Subcutaneous abdominal adipose tissue (tissue), 5 donors: Measurements from ENCODE around the gene TBCB.
"Not testable (repeated sequence)": the region's sequence is repeated elsewhere in the genome, so short reads cannot be mapped to it uniquely, and the experiment has no call there.

Source experiments
- H3K27ac ChIP-seq: one replicate; pipeline ENCODE4 v1.7.0; 2013; ENCODE audit warnings: low read depth, mild to moderate bottlenecking, inconsistent platforms, low read length, moderate library complexity
- H3K27me3 ChIP-seq, 5 donors: one replicate each; pipeline ENCODE4 v1.7.0; 2013; ENCODE audit warnings: low read length in 5 of 5, inconsistent platforms in 1 of 5; ENCODE audit not compliant: control insufficient read depth in 5 of 5, insufficient read depth in 4 of 5
- H3K36me3 ChIP-seq, 5 donors: one replicate each; pipeline ENCODE4 v1.7.0; 2013; ENCODE audit warnings: low read length in 5 of 5; ENCODE audit not compliant: control insufficient read depth in 5 of 5, insufficient read depth in 5 of 5
- H3K4me1 ChIP-seq, 5 donors: one replicate each; pipeline ENCODE4 v1.7.0; 2013; ENCODE audit warnings: low read length in 5 of 5, mild to moderate bottlenecking in 3 of 5, moderate library complexity in 1 of 5; ENCODE audit not compliant: control insufficient read depth in 5 of 5, insufficient read depth in 5 of 5
- H3K4me3 ChIP-seq, 5 donors: one replicate each; pipeline ENCODE4 v1.7.0; 2013; ENCODE audit warnings: low read length in 5 of 5, low read depth in 1 of 5
- H3K9ac ChIP-seq, 5 donors: one replicate each; pipeline ENCODE4 v1.7.0; 2013; ENCODE audit warnings: low read length in 5 of 5, mild to moderate bottlenecking in 4 of 5, moderate library complexity in 3 of 5
- H3K9me3 ChIP-seq, 5 donors: one replicate each; pipeline ENCODE4 v1.7.0; 2013; ENCODE audit warnings: low read length in 5 of 5; ENCODE audit not compliant: control insufficient read depth in 5 of 5
- donor health status: healthy.
- donor health status: healthy.
- donor health status: healthy.
- donor health status: healthy.
- donor health status: healthy.

The TBCB gene, protein sequence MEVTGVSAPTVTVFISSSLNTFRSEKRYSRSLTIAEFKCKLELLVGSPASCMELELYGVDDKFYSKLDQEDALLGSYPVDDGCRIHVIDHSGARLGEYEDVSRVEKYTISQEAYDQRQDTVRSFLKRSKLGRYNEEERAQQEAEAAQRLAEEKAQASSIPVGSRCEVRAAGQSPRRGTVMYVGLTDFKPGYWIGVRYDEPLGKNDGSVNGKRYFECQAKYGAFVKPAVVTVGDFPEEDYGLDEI

DNA sequence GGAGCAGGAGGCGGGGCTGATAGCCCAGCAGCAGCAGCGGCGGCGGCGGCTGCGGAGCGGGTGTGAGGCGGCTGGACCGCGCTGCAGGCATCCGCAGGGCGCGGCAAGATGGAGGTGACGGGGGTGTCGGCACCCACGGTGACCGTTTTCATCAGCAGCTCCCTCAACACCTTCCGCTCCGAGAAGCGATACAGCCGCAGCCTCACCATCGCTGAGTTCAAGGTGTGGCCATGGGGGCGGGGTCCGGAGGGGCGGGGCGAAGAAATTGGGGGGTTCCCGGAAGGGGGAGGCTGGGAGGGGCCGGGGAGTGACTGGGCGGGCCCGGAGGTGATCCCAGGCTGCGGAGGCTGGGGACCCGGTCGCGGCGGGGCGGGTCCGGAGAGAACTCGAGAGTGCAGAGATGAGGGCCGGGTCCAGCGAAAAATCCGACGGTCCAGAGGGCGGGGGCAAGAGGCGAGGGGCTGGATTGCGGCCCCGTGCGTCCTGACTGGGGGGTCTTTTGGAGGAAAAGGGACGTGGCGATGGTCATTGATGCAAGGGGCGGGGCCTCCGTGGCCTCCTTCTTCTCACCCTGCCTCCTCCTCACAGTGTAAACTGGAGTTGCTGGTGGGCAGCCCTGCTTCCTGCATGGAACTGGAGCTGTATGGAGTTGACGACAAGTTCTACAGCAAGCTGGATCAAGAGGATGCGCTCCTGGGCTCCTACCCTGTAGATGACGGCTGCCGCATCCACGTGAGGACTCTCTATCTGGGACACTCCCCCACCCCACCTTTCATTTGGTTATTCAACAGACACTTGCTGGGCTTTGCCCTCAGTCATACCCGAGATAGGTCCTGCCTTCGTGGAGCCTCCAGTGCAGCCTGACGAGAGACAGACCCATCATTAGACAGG lies at the start of gene TBCB:
TBCB (plus strand) TSS at position 16 of the 891 bp plus-strand sequence; CDS start at position 109, 93 bp downstream.
- peak within 1 kb of the TSS; percentile 78 to 92 (median 88) for H3K4me3 ChIP-seq
- H3K9ac ChIP-seq, result peak within 1 kb of the TSS; percentile 85 to 89 (median 86)
- H3K36me3 ChIP-seq, result peaks cover 0 to 49% (median 36%) of the 10 kb centered on the region in 5 donors
- H3K27me3 ChIP-seq, result no peaks in the 10 kb centered on the region
- H3K27ac ChIP-seq, result peak within 1 kb of the TSS; percentile 84
- no peaks in the 10 kb centered on the region for H3K9me3 ChIP-seq
- peaks cover 8 to 30% (median 23%) of the 10 kb centered on the region in 5 donors for H3K4me1 ChIP-seq

DNA sequence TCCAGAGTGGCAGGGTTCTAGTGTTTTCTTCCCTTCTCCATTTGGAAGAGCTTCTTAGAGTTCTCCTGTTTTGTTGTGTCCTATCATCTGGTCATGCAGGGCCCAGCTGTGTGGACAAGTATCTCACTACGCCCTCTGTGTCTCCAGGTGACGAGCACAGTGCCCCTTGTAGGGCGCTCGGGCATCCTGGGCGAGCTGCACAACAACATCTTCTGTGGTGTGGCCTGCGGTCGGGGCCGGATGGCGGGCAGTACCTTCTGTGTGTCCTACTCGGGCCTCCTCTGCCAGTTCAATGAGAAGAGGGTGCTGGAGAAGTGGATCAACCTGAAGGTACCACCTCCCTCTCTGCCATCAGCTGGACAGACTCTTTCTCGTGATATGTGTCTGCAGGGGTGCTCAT lies 47.6 kb upstream of the TBCB start:
- no peaks in the 10 kb centered on the region for H3K36me3 ChIP-seq
- H3K27me3 ChIP-seq, result no peaks in the 10 kb centered on the region

DNA sequence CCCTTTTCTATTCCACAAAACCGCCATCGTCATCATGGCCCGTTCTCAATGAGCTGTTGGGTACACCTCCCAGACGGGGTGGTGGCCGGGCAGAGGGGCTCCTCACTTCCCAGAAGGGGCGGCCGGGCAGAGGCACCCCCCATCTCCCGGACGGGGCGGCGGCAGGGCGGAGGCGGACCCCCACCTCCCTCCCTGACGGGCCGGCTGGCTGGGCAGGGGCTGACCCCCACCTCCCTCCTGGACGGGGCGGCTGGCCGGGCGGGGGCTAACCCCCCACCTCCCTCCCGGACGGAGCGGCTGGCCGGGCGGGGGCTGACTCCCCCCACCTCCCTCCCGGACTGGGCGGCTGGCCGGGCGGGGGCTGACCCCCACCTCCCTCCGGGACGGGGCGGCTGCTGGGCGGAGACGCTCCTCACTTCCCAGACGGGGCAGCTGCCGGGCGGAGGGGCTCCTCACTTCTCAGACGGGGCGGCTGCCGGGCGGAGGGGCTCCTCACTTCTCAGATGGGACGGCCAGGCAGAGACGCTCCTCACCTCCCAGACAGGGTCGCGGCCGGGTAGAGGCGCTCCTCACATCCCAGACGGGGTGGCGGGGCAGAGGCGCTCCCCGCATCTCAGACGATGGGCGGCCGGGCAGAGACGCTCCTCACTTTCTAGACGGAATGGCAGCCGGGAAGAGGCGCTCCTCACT lies 46.3 kb upstream of the TBCB start:
- H3K27ac ChIP-seq, H3K4me1 ChIP-seq, H3K27me3 ChIP-seq, H3K4me3 ChIP-seq, H3K36me3 ChIP-seq, H3K9me3 ChIP-seq, H3K9ac ChIP-seq: not testable (repeated sequence)

More for the DNA sequence above, 47.6 kb upstream of the TBCB start:
- Histone ChIP-seq H3K9me3 (no peaks in the 10 kb centered on the region), H3K9ac (no peak overlapping the region), H3K4me1 (peaks cover 0 to 4% (median 0%) of the 10 kb centered on the region in 5 donors), H3K4me3 (no peak overlapping the region), H3K27ac (no peak overlapping the region)

GRCh38 chr19:36072081-36072480 lies 43.2 kb upstream of the TBCB start:
- no peaks in the 10 kb centered on the region for H3K27me3 ChIP-seq
- peaks cover 0 to 4% (median 0%) of the 10 kb centered on the region in 5 donors for H3K4me1 ChIP-seq
- no peak overlapping the region for H3K27ac ChIP-seq
- no peak overlapping the region for H3K9ac ChIP-seq
- no peak overlapping the region for H3K4me3 ChIP-seq
- H3K36me3 ChIP-seq, result no peaks in the 10 kb centered on the region
- no peaks in the 10 kb centered on the region for H3K9me3 ChIP-seq

- Histone ChIP-seq H3K4me1 (peaks cover 0 to 4% (median 0%) of the 10 kb centered on the region in 5 donors), H3K9ac (no peak overlapping the region), H3K4me3 (no peak overlapping the region), H3K27me3 (no peaks in the 10 kb centered on the region), H3K27ac (no peak overlapping the region), H3K36me3 (no peaks in the 10 kb centered on the region), H3K9me3 (no peaks in the 10 kb centered on the region)
Measured at GRCh38 chr19:36073121-36073876, 42.0 kb upstream of the TBCB start.

DNA sequence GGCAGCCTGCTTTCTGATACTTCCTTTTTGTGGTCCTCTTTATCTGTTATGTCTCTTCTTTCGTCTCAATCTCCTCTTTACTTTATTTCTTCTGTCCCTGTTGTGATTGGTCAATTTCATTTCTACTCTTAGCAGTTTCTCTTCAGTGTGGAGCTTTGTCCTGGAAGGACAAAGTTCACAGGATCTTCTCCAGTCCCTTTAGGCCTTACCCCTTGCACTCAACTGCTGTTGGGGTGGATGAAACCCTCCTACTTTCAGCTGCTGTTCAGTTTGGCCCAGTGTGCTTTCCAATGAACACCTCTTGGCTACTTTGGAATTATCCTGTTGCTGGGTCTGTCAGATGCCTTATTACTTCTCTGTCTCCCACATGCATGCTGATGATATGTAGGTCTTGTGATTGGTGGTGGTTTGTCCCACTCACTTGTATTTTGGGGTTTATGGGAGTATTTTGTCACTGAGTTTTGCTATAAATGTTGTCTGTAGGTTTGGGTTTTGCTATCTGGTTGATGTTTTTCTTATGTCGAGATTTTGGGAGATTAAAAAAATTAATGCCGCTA lies 35.8 kb upstream of the TBCB start:
- Histone ChIP-seq H3K4me1 (no peaks in the 10 kb centered on the region), H3K36me3 (no peaks in the 10 kb centered on the region), H3K9me3 (no peaks in the 10 kb centered on the region), H3K4me3 (no peak overlapping the region), H3K27me3 (no peaks in the 10 kb centered on the region), H3K27ac (no peak overlapping the region), H3K9ac (no peak overlapping the region)

- H3K4me3 ChIP-seq, result no peak overlapping the region
- H3K4me1 ChIP-seq, result no peaks in the 10 kb centered on the region
- no peaks in the 10 kb centered on the region for H3K27me3 ChIP-seq
- H3K9me3 ChIP-seq, result no peaks in the 10 kb centered on the region
- no peak overlapping the region for H3K27ac ChIP-seq
- no peaks in the 10 kb centered on the region for H3K36me3 ChIP-seq
- no peak overlapping the region for H3K9ac ChIP-seq
Measured at GRCh38 chr19:36081385-36081784, 33.9 kb upstream of the TBCB start.

- H3K4me1 ChIP-seq, result no peaks in the 10 kb centered on the region
Measured at GRCh38 chr19:36081894-36082293, 33.4 kb upstream of the TBCB start.

GRCh38 chr19:36082916-36083315 lies 32.4 kb upstream of the TBCB start:
- no peaks in the 10 kb centered on the region for H3K4me1 ChIP-seq
- H3K27me3 ChIP-seq, result no peaks in the 10 kb centered on the region
- no peak overlapping the region for H3K9ac ChIP-seq
- no peak overlapping the region for H3K4me3 ChIP-seq
- no peak overlapping the region for H3K27ac ChIP-seq
- H3K9me3 ChIP-seq, result no peaks in the 10 kb centered on the region
- no peaks in the 10 kb centered on the region for H3K36me3 ChIP-seq

More at GRCh38 chr19:36081894-36082293, 33.4 kb upstream of the TBCB start:
- no peak overlapping the region for H3K9ac ChIP-seq
- no peaks in the 10 kb centered on the region for H3K9me3 ChIP-seq
- H3K4me3 ChIP-seq, result no peak overlapping the region
- no peaks in the 10 kb centered on the region for H3K36me3 ChIP-seq
- H3K27me3 ChIP-seq, result no peaks in the 10 kb centered on the region
- H3K27ac ChIP-seq, result no peak overlapping the region
